Testis (tissue), 3 donors: ENCODE data around the gene CACNA1C. TPM values are rescaled to one million over a fixed set of nuclear protein-coding genes. Genes with fewer than 3 reads are reported as not detected.
"Not testable (repeated sequence)": the region's sequence is repeated elsewhere in the genome, so short reads cannot be mapped to it uniquely, and the experiment has no call there.

ENCODE experiments used
- DNase-seq: peaks from one replicate; pipeline ENCODE4 v3.0.0-alpha.2; 2019
- H3K27ac ChIP-seq, 2 donors: fragments of 200-600 bp; sonication (generic); one replicate each; pipeline ENCODE4 v1.5.1; 2019
- H3K27me3 ChIP-seq: fragments of 200-600 bp; sonication (generic); one replicate; pipeline ENCODE4 v1.5.1; 2019
- H3K36me3 ChIP-seq: fragments of 200-600 bp; sonication (generic); one replicate; pipeline ENCODE4 v1.5.1; 2017; ENCODE audit warnings: low read depth; ENCODE audit errors: missing control alignments
- H3K4me1 ChIP-seq: fragments of 200-600 bp; sonication (generic); one replicate; pipeline ENCODE4 v1.5.1; 2019
- H3K4me3 ChIP-seq, 2 donors: fragments of 200-600 bp; sonication (generic); one replicate each; pipeline ENCODE4 v1.5.1; 2017 to 2019
- H3K9me3 ChIP-seq: fragments of 200-600 bp; sonication (generic); one replicate; pipeline ENCODE4 v1.5.1; 2017
- POLR2A ChIP-seq: fragments of 450-650 bp; IDR thresholded peaks from one replicate; pipeline ENCODE4 v1.6.1; 2017; ENCODE audit warnings: antibody characterized with exemption, mild to moderate bottlenecking, moderate library complexity
- WGBS, 2 donors: methylation state at CpG; one replicate each; pipeline ENCODE4 v1.1.5; 2018; 5-methylcytosine and 5-hydroxymethylcytosine counted together
- intact Hi-C: fragments of 100-400 bp; cut with DNase I; formaldehyde crosslinking; loops from one replicate; pipeline ENCODE4 v1.15.1; 2023; ENCODE audit warnings: low total_unique reads
- polyA plus RNA-seq: library from polyadenylated mRNA; stranded (reverse); fragments of 350-450 nt; fragmentation: Illumina TruSeq; extraction: RNeasy Lipid Tissue Mini Kit (QIAGEN cat#74804); gene quantifications from one replicate; pipeline ENCODE4 v1.2.3, GENCODE V29; 2014; ENCODE audit warnings: low read depth, low replicate concordance; ENCODE audit not compliant: insufficient read depth
- total RNA-seq, 2 donors: library from RNA; depleted of rRNA; stranded (reverse); fragments of >200 nt; gene quantifications; one replicate each; pipeline ENCODE4 v1.2.3, GENCODE V29; 2016
- TF ChIP-seq, protein P1 (sequence below), 3 experiments: fragments of 450-650 bp in 2 of 3; fragments of 200-600 bp in 1 of 3; sonication (generic) in 1 of 3; IDR thresholded peaks; one replicate each; pipeline ENCODE4 v1.5.1; 2016 to 2019; ENCODE audit warnings: antibody characterized with exemption in 3 of 3, mild to moderate bottlenecking in 2 of 3, moderate library complexity in 1 of 3

CACNA1C gene
- total and polyA plus RNA-seq, 3 donors from 2014 or later: 20.3 to 36.8 (median 32.0) TPM

DNA sequence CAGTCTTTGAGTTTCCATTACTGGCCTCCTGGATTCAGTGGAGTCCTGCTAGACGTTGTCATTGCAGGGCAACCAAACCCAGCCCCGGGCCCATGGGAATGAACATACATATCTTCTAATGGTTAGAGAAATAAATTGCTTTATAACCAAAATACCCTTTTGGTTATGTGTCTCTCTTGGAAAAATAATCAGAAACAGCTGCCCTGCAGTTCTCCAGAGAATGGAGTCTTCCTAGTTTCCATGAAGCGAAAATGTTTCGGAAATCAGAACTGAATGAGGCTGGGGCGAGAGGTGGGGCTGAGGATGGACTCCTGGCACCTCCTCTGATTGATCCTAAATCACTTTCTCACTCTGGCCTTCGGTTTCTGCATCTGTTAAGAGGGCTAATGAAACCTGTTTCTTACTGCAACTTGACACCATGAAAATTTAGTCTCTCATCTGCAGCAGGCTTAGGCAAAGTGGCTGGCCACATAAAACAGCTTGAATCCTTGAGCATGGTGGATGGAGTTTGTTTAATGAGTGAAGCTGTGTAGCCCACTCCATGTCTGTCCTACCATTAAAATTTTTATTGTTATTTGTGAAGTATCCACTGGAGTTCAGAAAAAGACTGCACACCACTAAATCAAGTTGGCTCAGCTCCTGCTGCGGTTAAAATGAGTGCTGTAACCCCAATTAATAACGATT is 198.9 kb downstream of the CACNA1C start:
- H3K4me1 ChIP-seq: no peaks in the 10 kb centered on the region
- DNase-seq: no peak
- no peak overlapping the region for H3K4me3 ChIP-seq
- H3K27me3 ChIP-seq: no peaks in the 10 kb centered on the region
- WGBS, 2 donors: 82 to 89% methylated on average over 8 of the region's 8 CpGs
- no peaks in the 10 kb centered on the region for H3K9me3 ChIP-seq
- H3K36me3 ChIP-seq: no peaks in the 10 kb centered on the region
- no peak overlapping the region for H3K27ac ChIP-seq
- no peak for TF ChIP-seq POLR2A
- TF ChIP-seq, protein P1, sequence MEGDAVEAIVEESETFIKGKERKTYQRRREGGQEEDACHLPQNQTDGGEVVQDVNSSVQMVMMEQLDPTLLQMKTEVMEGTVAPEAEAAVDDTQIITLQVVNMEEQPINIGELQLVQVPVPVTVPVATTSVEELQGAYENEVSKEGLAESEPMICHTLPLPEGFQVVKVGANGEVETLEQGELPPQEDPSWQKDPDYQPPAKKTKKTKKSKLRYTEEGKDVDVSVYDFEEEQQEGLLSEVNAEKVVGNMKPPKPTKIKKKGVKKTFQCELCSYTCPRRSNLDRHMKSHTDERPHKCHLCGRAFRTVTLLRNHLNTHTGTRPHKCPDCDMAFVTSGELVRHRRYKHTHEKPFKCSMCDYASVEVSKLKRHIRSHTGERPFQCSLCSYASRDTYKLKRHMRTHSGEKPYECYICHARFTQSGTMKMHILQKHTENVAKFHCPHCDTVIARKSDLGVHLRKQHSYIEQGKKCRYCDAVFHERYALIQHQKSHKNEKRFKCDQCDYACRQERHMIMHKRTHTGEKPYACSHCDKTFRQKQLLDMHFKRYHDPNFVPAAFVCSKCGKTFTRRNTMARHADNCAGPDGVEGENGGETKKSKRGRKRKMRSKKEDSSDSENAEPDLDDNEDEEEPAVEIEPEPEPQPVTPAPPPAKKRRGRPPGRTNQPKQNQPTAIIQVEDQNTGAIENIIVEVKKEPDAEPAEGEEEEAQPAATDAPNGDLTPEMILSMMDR (IDR thresholded peaks at IDR 0.05): no peak
- intact Hi-C loops: no loop called here

- H3K4me1 ChIP-seq: no peaks in the 10 kb centered on the region
- no peak for TF ChIP-seq POLR2A
- TF ChIP-seq, protein P1 (IDR thresholded peaks at IDR 0.05): no peak
Measured at GRCh38 chr12:2255311-2255710, 202.5 kb downstream of the CACNA1C start.

DNA sequence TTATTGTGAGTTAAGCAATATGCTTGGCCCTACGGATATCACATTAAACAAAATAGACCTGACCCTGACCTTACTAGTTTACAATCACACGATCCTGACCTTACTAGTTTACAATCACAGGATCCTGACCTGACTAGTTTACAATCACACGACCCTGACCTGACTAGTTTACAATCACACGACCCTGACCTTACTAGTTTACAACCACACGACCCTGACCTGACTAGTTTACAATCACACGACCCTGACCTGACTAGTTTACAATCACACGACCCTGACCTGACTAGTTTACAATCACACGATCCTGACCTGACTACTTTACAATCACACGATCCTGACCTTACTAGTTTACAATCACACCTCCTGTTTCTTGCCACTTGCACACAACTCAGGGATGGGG is 202.9 kb downstream of the CACNA1C start:
- DNase-seq: peak; percentile 30
- H3K4me1 ChIP-seq, H3K9me3 ChIP-seq, H3K27me3 ChIP-seq, intact Hi-C loops, H3K36me3 ChIP-seq, H3K4me3 ChIP-seq, H3K27ac ChIP-seq: not testable (repeated sequence)
- WGBS, 2 donors: 81 to 90% methylated on average over 9 of the region's 9 CpGs

More at GRCh38 chr12:2255311-2255710, 202.5 kb downstream of the CACNA1C start:
- Histone ChIP-seq H3K36me3 (no peaks in the 10 kb centered on the region), H3K27me3 (no peaks in the 10 kb centered on the region), H3K4me3 (no peak overlapping the region), H3K9me3 (no peaks in the 10 kb centered on the region), H3K27ac (no peak overlapping the region)
- 86 to 94% methylated on average over 1 to 2 of the region's 2 CpGs for WGBS, 2 donors
- intact Hi-C loops: no loop called here
- DNase-seq: no peak

GRCh38 chr12:2256453-2256852 is 203.7 kb downstream of the CACNA1C start:
- no peak for TF ChIP-seq POLR2A
- TF ChIP-seq, protein P1 (IDR thresholded peaks at IDR 0.05): no peak
- H3K27ac ChIP-seq: no peak overlapping the region
- intact Hi-C loops: no loop called here
- H3K4me1 ChIP-seq: no peaks in the 10 kb centered on the region
- DNase-seq: no peak
- no peaks in the 10 kb centered on the region for H3K27me3 ChIP-seq
- no peak overlapping the region for H3K4me3 ChIP-seq
- H3K36me3 ChIP-seq: no peaks in the 10 kb centered on the region
- 94% methylated on average over 6 of the region's 6 CpGs for WGBS, 2 donors
- no peaks in the 10 kb centered on the region for H3K9me3 ChIP-seq

DNA sequence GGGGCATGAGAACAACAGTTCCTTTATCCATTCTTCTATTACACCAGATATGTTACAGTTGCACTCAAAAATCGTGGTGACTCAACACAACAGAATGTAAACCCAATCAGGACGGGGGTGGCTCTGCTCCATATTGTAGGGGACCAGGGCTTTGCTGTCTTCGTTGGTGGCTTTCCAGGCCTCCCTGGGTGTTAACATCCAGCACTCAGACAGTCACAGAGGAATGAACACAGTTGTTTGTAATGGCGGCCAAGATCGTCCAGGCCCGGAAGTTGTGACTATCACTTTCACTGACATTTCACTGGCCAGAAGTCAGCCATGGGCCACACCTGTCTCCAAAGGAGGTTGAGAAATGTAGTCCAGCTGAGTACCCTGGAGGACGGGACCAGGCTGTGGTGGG is 204.1 kb downstream of the CACNA1C start:
- H3K27me3 ChIP-seq: no peaks in the 10 kb centered on the region
- H3K27ac ChIP-seq: no peak overlapping the region
- WGBS, 2 donors: 86 to 89% methylated on average over 7 of the region's 7 CpGs
- TF ChIP-seq, protein P1 (IDR thresholded peaks at IDR 0.05): no peak
- TF ChIP-seq POLR2A: no peak
- H3K4me3 ChIP-seq: no peak overlapping the region
- no peaks in the 10 kb centered on the region for H3K4me1 ChIP-seq
- H3K36me3 ChIP-seq: no peaks in the 10 kb centered on the region
- intact Hi-C loops: no loop called here
- no peak for DNase-seq
- H3K9me3 ChIP-seq: no peaks in the 10 kb centered on the region
